Adipose tissue (tissue), 3 donors: ENCODE data around the gene EGFLAM. TPM values are rescaled to one million over a fixed set of nuclear protein-coding genes. Genes with fewer than 3 reads are reported as not detected.

Source experiments
- H3K27ac ChIP-seq: one replicate; pipeline ENCODE4 v1.5.1; 2013; ENCODE audit warnings: low read depth, low read length
- WGBS, 3 donors: extraction: QIAGEN DNeasy Blood & Tissue Kit; methylation state at CpG; one replicate each; pipeline ENCODE4 v1.1.7; 2013; 5-methylcytosine and 5-hydroxymethylcytosine counted together
- polyA plus RNA-seq, 3 donors: library from polyadenylated mRNA; stranded (reverse); fragments of 200-250 nt; gene quantifications; one replicate each; pipeline ENCODE4 v1.2.3, GENCODE V29; 2013
- donor health status: healthy with polysubstance abuse.
- donor health status: Bipolar disorder and iron deficiency.
- donor health status: healthy.

EGFLAM gene
- polyA plus RNA-seq: 10 to 100 TPM in 2 of 3 donors, 1 to 10 TPM in 1; 7.5 to 76.7 (median 25.9) TPM

- H3K27ac ChIP-seq: no peak within 1 kb of the TSS
- 0 to 1% (median 1%) methylated on average over 67 to 73 of the region's 73 CpGs for WGBS, 3 donors
These were observed at the start of gene EGFLAM for GRCh38 chr5:38258319-38259061. TSS of gene EGFLAM (plus strand) at chr5:38258559. CDS start at chr5:38258755, 196 bp downstream.

- no peak overlapping the region for H3K27ac ChIP-seq
- WGBS, 3 donors: 12 to 25% (median 13%) methylated on average over 1 of the region's 1 CpG
These were observed 49.5 kb upstream of the EGFLAM start for GRCh38 chr5:38208782-38209378.

- WGBS, 3 donors: 63 to 72% (median 71%) methylated on average over 8 of the region's 8 CpGs
- no peak overlapping the region for H3K27ac ChIP-seq
These were observed 47.5 kb upstream of the EGFLAM start for GRCh38 chr5:38210676-38211353.

GRCh38 chr5:38211354-38211710, 47.0 kb upstream of the EGFLAM start:
- 52 to 61% (median 57%) methylated on average over 6 of the region's 6 CpGs for WGBS, 3 donors

GRCh38 chr5:38212307-38212706, 46.1 kb upstream of the EGFLAM start:
- H3K27ac ChIP-seq: no peak overlapping the region

More at GRCh38 chr5:38211354-38211710, 47.0 kb upstream of the EGFLAM start:
- H3K27ac ChIP-seq: no peak overlapping the region

GRCh38 chr5:38226091-38226490, 32.3 kb upstream of the EGFLAM start:
- no peak overlapping the region for H3K27ac ChIP-seq
- 84 to 94% (median 93%) methylated on average over 7 of the region's 7 CpGs for WGBS, 3 donors

GRCh38 chr5:38228914-38229313, 29.4 kb upstream of the EGFLAM start:
- no peak overlapping the region for H3K27ac ChIP-seq
- WGBS, 3 donors: 77 to 85% (median 78%) methylated on average over 6 of the region's 6 CpGs

GRCh38 chr5:38234737-38235136, 23.6 kb upstream of the EGFLAM start:
- 69 to 90% (median 85%) methylated on average over 4 of the region's 4 CpGs for WGBS, 3 donors
- no peak overlapping the region for H3K27ac ChIP-seq

GRCh38 chr5:38237681-38238080, 20.7 kb upstream of the EGFLAM start:
- 30 to 35% (median 31%) methylated on average over 2 of the region's 2 CpGs for WGBS, 3 donors

GRCh38 chr5:38240212-38240611, 18.1 kb upstream of the EGFLAM start:
- no peak overlapping the region for H3K27ac ChIP-seq
- 13 to 44% (median 34%) methylated on average over 1 of the region's 1 CpG for WGBS, 3 donors

More at GRCh38 chr5:38237681-38238080, 20.7 kb upstream of the EGFLAM start:
- no peak overlapping the region for H3K27ac ChIP-seq

GRCh38 chr5:38241655-38242054, 16.7 kb upstream of the EGFLAM start:
- H3K27ac ChIP-seq: no peak overlapping the region
- WGBS, 3 donors: 55 to 56% (median 55%) methylated on average over 5 of the region's 5 CpGs

- 85 to 94% (median 94%) methylated on average over 6 of the region's 6 CpGs for WGBS, 3 donors
- H3K27ac ChIP-seq: no peak overlapping the region
These were observed 13.1 kb upstream of the EGFLAM start for GRCh38 chr5:38245307-38245706.

- WGBS, 3 donors: 20 to 40% (median 26%) methylated on average over 1 of the region's 1 CpG
- H3K27ac ChIP-seq: no peak overlapping the region
These were observed 9.1 kb upstream of the EGFLAM start for GRCh38 chr5:38249301-38249700.

GRCh38 chr5:38249812-38250211, 8.5 kb upstream of the EGFLAM start:
- H3K27ac ChIP-seq: no peak overlapping the region
- WGBS, 3 donors: 57 to 68% (median 64%) methylated on average over 2 of the region's 2 CpGs

- H3K27ac ChIP-seq: no peak overlapping the region
- 67 to 71% (median 70%) methylated on average over 8 of the region's 8 CpGs for WGBS, 3 donors
These were observed 7.5 kb upstream of the EGFLAM start for GRCh38 chr5:38250763-38251448.

- no peak overlapping the region for H3K27ac ChIP-seq
- WGBS, 3 donors: 71 to 97% (median 92%) methylated on average over 1 of the region's 1 CpG
These were observed 4.6 kb upstream of the EGFLAM start for GRCh38 chr5:38253759-38254158.

GRCh38 chr5:38257308-38258041, 884 bp upstream of the EGFLAM start:
- H3K27ac ChIP-seq: no peak overlapping the region
- 3 to 5% (median 4%) methylated on average over 34 to 42 of the region's 42 CpGs for WGBS, 3 donors

- H3K27ac ChIP-seq: no peak overlapping the region
These were observed 379 bp upstream of the EGFLAM start for GRCh38 chr5:38258042-38258318.

More at GRCh38 chr5:38258042-38258318, 379 bp upstream of the EGFLAM start:
- WGBS, 3 donors: 1 to 2% (median 2%) methylated on average over 13 of the region's 13 CpGs
